ENCODE results near the gene TRAPPC2L.
"Not testable (repeated sequence)": the region's sequence is repeated elsewhere in the genome, so short reads cannot be mapped to it uniquely, and the experiment has no call there.

Gene TRAPPC2L

DNA sequence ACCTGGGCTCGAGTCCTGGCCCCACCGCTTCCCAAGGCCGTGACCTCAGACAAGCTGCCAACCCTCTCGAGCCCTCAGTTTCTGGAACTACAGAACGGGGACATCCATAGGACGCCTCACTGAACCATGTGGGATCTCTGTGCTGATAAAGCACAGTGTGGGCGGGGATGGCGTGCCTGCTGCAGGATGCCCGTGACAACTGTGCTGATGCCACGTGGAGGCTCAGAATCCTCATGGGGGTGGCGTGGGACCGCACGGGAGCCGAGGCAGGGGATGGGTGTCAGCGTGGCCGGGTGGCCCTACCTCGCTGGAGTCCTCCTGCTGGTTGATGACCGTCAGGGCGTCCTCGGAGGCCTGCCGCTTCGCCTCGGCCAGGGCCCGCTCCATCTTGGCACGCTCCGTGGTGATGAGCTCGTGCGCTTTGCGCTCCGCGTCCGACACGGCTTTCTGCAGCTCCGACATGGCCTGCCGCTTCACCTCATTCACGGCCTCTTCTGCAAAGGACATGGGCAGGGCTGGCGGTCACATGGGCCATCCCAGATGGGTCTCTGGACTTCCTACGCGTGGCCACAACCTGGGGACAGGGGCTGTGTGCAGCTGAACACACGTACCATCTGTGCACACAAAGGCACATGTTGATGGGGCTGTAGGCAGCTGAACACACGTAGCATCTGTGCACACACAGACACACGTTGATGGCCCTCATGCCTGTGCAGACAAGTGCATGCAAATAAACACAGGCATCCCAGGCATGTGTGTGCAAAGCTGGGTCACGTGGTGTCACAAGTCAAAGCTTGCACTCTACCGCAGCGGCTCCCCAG is 22.2 kb downstream of the TRAPPC2L start:
- DNase-seq: no peak

DNA sequence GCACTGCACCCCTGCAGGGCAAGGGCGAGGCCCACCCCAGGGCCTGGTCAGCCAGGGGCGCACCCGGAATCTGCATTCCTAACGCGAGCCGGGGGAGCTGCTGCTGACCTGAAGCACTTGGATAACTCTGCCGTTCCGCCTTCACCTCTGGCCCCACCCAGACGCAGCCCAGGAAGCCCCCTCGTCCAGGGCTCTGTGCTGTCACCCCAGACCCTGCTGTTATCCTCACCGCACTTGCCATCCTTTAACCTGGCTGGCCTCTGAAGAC is 22.8 kb downstream of the TRAPPC2L start:
- DNase-seq: no peak

DNA sequence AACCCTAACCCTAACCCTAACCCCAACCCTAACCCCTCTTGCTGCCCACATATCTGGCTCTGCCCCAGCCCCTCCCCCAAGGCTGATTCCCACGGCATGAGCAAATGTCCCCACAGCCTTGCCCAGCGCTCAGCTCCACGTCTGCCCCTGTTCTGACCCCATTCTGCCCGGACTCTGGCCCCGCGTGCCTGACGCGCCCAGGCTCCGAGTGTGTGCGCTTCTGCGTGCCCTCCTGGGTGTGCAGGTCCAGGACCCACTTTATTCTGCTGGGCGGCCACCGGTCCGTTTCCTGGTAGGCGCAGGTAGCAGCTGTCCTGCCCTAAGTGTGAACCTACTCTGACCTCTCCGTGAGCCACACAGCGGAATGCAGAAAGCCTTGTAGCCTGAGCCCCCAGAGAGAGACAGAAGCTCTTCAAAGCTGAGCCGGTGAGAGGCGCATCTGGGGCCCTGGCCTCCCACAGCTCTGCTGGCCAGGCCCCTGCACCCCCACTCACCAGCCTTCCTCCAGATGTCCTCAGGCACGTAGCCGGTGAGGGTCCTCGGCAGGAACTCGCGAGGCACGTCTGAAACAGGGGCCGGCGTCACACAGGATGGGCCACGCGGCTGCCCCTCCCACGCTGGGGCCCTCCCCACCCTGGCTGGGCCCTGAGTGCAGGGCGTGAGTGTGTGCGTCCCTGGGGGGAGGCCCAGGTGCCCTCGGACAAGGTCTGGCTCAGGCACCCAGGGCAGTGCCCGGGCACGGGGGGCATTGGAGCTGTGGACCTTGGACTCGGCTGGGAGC is 23.5 kb downstream of the TRAPPC2L start:
- no peak for DNase-seq

DNA sequence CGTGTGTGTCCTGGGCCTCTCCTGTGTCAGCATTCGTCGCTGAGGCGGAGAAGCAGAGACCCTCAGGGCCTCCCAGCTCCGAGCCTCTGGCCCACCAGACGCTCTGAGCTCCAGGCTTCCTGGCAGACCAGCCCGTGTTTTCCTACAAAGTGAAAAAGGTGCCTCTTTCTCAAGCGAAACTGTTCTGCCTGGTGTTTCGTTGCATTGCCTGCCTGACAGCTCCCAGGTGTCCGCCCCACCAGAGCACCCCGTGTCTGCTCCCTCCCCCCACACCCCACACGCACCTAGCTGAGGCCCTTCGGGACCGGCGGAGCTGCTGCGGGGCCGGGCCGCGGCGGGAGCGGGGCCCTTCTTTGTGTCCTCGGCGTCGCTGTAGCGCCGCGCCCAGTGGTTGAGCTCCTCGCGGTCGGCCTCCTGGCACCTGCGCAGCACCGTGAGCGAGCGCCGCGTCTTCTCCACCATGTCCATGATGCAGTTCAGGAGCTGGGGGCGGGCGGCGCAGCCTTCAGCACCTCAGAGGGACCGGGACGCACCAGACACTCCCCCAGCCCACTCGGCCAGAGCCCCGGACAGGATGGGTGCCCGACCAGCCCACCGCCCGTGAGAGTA is 24.2 kb downstream of the TRAPPC2L start:
- no peak for DNase-seq

DNA sequence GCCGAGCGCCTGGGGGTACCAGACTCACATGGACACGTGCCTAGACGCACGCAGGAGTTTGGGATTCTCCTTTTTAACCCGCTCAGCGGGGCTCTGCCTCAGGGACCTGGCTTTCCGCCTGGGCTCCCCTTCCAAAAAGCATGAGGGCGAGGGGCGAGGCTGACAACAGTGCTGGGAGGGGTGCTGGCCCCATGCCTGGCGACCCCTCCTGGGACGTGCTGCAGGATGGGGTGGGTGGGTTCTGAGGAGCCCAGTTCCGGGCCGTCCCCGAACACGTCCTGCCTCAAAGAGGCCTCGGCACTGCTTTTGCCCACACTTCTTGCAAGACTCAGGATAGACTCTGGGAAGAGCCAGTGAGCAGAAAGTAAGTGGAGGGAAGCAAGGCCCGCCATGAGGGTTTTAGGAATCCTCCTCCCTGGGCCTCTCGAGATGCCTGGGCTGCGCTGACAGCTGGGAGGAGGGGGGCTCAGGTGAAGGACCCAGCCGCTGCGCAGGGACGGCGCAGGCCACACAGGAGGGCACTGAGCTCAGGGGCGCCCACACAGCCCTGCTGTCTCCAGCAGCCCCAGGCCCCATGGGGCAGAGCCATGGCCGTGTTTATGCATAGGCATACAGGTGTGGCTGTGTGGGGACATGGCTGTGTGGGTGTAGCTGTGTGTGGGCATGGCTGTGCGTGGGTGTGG is 24.9 kb downstream of the TRAPPC2L start:
- no peak for DNase-seq

DNA sequence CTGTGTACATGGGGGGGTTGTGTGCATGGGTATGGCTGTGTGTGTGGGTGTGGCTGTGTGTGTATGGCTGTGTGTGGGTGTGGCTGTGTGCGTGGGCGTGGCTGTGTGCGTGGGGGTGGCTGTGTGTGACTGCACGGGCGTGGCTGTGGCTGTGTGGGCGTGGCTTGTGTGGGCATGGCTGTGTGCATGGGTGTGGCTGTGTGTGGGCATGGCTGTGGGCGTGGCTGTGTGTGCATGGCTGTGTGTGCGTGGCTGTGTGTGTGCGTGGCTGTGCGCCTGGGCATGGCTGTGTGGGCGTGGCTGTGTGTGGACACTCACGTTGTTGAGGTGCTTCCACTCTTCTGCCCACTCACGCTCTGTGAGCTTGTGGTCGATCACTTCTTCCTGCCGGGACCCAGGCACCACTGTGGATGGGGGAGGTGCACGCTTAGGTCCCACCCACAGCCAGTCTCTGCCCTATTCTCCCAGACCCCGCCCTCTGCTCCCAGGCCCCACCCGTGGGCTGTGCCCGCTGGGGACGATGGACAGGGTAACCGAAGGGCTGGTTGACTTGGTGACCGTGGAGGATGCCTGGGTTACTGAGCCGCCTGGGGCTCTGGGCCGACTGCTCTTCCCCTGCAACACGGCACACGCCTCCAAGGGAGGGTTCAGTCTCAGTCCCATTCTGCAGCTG is 25.6 kb downstream of the TRAPPC2L start:
- no peak for DNase-seq

DNA sequence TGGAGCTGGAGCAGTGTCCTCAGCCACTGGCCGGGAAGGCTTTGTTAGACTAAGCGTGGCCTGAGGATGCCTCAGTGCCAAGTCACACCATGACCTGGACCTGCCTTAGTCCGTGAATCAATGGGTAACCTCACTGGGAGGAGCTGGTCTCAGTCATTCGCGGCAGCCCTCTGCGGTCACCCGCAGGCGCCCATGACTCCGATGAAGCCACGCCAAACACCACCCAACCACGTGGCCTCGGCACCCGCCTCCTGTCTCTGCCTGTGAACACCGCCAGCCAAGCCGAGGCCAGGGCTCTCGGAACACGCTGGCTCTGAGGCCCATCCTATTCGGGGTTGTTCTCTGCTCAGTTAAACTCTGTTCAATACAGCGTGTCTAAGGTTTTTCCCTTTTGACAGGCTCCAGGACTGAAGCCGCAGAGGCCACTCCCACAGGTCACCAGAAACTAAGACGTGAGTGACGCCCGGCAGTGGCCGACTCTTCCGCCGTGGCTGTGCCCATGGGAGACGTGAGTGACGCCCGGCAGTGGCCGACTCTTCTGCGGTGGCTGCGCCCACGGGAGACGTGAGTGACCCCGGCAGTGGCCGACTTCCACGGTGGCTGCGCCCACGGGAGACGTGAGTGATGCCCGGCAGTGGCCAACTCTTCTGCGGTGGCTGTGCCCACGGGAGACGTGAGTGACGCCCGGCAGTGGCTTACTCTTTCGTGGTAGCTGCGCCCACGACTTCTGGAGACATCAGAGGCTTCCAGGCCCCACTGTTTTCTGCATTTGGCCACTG is 26.4 kb downstream of the TRAPPC2L start:
- DNase-seq: no peak

DNA sequence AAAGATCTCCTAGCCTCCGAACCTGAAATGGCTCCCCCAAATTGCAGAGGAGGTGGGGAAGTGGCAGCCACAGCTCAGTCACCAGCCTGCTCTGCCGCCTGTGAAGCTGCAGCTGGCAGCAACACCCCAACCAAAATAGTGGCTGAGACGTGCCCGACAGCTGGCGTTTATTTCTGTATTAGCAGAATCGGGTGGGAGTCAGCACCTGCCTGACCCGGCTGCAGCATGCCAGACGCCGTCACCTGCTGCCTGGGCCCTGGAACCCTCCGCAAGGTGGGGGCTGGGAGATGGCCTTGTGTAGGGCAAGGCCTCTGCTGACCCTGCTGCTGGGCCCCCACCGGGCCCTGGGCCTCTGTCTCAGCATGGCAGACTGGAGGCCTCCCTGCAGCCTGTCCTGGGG is 27.0 kb downstream of the TRAPPC2L start:
- no peak for DNase-seq

DNA sequence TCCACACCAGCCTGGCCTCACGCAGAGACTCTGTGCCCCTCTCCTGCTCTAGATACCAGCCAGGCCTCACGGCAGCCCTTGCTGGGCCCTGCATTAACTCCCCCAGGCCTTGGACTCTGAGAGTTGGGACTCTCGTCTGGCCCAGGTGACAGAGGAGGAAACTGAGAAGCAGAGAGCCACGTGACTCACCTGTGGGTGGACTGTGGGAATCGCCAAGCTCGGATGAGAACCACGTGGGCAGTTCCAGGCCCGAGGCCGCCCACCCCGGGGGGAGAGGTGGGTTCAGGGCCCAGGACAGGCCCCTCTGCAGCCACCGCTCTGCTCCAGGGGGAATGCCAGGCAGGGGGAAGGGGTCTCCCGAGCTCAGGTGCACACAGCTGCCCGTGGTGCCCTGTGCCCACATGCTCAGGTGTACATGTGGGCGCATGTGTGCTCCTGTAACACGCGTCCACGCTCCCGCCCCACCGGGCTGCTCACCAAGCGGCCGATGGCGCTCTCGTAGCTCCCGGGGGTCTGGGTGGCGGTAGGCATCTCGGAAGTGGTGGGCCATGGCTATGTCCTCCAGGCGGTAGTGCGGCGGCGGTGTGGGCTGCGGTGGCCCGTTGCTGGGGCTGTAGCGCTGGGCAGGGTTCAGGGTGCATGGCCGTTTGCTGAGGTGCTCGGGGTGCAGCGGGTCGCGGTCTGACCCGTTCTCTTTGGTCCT is 27.8 kb downstream of the TRAPPC2L start:
- DNase-seq: no peak

DNA sequence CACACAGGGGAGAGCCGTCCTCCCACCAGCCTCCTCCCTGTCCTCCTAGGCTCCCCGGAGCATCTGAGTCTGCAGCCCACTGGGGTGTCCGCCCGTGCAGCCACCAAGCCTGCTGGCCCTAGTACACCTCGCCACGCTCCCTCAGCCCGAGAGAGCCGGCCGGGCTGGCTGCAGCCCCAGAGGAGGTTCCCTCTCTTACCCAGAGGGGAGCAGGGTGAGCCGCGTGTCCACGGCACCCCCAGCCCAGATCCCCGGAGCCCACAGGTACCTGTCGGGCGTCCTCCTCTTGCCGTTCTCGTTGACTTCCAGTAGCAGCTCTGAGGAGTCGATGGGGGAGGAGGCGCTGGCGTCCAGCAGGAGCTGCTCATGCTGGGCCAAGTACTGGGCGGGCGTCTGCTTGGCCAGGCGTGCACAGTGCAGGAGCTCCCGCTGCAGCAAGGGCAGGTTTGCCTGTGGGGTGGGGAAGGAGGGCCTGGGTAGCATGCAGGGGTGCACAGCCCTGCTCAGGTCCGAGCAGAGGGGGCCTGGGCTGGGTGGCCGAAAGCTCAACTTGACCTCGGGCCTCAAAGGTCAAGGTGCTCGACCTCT is 28.9 kb downstream of the TRAPPC2L start:
- DNase-seq: no peak

DNA sequence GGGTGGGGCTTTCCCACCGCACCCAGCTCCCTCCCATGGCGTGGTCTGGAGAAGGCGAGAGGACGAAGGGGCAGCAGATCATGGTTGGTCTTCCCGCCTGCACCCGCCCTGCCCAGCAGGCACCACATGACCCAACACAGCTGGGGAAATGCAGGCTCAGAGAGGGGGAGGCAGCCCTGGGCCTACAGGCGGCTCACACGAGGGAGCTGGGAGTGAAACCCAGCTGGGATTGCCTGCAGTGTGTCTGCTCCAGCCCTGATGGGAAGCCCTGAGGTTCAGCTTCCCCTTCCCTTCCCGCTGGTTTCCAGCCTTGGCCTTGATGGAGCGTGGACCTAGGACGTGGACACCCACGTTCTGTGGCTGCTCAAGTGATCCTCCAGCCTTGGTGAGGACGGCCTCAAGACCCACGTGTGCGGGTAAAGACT is 29.5 kb downstream of the TRAPPC2L start:
- no peak for DNase-seq

DNA sequence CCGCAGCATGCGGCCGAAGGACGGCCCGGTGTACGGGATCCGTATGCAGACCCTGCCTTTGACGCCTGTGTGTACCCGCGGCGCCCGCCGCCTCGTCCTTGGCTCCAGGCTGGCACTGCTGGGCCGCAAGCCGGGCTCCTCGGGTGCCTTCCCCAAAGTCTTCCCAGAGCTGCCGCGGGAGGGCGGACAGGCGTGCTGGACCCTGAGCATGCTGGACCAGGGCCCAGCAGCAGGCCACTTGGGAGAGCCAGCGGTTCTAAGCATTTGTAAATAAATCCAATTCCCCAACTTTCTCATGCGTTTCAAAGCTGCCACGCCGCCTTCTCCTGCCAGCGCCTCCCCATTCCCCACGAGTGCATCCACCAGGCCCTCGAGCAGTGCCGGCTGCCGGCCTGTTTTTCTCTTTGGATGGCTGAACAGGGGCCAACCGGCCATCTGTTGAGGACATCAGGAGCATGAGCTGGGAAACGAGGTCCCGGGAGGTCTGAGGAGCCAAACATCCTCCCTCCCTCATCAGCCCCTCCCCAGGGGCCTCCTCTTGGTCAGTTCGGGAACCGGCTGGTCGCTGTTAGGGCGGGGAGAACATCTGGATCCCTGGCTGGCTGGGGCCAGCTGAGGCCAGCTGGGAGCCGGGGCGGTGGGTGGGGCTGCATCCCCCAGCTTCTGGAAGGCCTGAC is 30.1 kb downstream of the TRAPPC2L start:
- no peak for DNase-seq

DNA sequence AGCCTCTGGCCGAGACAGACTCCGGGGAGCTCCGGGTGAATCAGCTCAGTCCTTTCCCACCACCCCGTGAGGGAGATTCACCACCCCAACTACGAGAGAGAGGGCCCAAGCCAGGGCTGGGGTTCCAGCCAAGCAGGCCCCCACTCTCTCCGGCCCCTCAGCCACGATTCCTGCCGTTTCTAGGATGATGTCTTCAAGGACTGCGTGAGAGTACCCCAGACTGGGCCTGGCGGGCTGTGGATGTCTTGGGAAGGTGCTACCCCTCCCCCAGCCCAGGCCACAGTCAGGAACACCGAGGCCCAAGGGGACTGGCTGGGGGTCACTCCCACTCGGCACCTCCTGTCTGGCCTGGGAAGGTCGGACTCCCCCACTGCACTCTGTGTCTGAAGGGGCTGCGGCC is 31.1 kb downstream of the TRAPPC2L start:
- no peak for DNase-seq

DNA sequence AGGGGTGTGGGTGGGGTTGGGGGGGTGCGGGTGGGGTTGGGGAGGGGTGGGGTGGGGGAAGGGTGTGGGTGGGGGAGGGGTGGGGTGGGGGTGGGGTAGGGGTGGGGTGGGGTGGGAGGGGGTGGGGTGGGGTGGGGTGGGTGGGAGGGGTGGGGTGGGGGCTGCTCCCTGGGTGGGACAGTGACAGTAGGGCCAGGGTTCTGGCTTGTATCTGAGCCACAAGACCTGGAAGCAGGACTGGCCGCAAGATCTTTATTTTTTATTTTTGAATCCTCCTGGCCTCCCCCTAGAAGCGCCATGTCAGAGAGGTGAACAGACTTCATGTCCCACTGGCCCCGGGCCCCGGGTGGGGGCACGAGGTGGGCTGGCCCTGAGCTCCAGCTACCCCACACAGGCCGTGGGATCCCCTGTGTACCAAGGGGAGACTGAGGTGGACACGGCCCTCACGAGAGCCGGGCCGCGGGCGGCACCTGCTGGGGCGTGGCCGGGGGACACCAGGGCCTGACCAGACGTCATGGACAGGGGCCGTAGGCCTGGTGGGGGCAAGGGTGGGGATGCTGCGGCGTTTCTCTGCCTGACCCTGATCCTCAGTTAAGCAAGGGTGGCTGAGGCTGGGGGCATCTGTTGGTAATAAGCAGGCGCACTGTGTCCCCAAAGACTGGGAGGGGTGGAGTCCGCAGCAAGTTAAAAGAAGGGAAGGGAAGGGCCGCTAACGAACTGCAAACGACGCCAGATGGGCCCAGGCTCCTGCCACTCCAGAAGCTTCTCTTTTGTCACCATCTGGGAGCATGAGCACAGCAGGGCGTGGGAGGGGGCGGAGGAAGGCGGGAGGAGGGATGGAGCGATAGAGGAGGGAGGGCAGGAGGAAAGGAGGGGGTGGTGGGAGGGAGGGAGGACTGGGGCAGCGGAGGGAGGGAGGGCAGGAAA is 31.8 kb downstream of the TRAPPC2L start:
- no peak for DNase-seq

DNA sequence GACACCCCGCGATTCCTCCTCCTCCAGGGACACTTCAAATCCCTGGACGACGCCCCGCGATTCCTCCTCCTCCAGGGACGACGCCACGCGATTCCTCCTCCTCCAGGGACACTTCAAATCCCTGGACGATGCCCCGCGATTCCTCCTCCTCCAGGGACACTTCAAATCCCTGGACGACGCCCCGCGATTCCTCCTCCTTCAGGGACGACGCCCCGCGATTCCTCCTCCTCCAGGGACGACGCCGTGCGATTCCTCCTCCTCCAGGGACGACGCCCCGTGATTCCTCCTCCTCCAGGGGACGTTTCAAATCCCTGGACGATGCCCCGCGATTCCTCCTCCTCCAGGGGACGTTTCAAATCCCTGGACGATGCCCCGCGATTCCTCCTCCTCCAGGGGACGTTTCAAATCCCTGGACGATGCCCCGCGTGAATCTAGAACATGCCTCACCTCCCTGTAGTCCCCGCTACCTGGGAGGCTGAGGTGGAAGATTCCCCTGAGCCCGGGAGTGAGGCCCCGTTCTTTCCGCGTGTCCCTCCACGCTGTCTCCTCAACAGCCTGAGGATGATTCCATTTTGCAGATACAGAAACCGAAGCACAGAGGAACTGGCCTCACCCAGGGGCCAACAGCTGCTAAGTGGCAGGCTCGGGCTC is 32.9 kb downstream of the TRAPPC2L start:
- not testable (repeated sequence) for DNase-seq

DNA sequence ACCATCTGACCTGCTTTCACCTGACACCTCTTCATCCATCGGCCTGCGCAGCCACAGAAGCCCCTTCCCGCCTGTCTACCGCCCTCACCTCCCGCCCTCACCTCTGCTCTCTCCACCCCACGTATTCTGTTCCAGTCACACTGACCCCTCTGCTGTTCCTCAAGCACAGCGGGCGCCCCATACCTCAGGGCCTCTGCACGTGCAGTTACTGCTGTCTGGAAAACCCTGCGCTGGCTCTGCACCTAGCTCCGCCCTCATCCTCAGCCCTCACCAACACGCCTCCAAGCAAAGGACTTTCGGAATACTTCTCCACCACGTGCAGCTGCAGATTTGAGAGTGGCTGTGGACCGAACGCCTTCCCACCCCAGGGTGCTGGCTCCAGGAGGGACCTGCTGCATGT is 34.2 kb downstream of the TRAPPC2L start:
- no peak for DNase-seq

DNA sequence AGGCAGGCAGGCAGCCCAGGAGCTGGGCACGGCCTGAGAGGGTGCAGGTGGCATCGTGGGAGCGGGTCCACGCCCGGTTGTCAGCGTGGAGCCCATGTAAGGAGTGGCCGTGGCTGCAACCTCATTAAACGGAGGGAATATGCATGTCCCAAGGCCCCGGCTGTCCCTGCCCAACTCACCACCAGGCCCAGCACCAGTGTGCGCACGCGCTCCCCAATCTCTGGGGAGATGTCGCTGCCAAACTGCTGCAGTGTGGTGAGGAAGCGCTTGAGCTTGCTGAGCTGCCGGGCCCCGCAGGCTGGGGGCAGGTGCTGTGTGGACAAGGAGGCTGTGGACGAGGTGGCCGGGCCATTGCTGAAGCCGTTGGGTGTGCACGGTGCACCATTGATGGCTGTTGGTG is 35.1 kb downstream of the TRAPPC2L start:
- DNase-seq: no peak

DNA sequence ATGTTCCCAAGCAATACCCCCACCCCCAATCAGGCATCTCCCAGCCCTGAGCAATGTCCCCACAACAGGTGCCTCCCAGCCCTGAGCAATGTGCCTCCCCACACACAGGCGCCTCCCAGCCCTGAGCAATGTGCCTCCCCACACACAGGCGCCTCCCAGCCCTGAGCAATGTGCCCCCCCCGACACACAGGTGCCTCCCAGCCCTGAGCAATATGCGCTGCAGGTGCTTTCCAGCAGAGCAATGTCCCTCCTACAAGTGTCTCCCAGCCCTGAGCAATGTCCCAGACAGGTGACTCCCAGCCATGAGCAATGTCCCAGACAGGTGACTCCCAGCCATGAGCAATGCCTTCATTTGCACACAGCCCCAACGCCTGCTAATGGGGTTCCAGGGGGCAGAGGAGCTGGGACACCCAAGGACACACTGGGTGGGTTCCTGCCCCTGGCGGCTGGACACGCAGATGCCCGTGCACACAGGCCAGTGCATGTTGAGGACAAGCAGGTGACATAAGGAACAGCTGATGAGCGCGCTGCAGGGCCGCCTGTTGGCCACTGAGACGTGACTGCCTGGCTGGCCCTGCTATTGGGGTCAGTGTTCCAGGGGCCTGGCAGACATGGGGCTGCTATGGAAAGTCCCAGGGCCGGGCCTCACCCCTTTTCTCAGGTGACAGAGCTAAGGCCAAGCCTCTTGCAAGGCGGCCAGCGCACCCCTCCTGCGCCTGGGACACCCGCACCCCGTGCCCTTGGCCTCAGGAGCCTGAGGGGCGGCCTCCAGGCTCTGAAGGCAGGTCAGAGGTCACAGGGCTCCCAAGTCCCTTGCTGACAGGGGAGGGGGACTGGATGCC is 36.4 kb downstream of the TRAPPC2L start:
- DNase-seq: no peak

All from activated CD8-positive, alpha-beta memory T cell treated with anti-CD3 and anti-CD28 coated beads for 24 hours (primary cell).